ENCODE results near the gene HSP90AB1. TPM values are rescaled to one million over a fixed set of nuclear protein-coding genes. Genes with fewer than 3 reads are reported as not detected.

HSP90AB1 gene
- total and polyA plus RNA-seq, 2 of the 8 experiments (the other 6 are each of a cell fraction or from before 2014, with no cell fraction given): 1,564 to 2,297 TPM

DNA sequence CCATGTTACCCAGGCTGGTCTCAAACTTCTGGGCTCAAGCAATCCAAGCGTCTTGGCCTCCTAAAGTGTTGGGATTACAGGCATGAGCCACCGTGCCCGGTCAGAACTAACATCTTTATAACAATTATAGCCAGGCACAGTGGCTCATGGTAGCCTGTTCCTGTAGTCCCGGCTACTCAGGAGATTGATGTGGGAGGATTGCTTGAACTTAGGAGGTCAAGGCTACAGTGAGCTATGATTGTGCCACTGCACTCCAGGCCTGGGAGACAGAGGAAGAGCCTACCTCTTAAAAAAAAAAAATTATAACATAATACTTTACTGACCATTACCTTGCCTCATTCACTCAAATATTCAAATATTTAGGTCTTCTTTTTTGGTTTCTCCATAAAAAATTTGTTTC is 47.0 kb upstream of the HSP90AB1 start (continued):
- TF ChIP-seq SAP30 (IDR thresholded peaks at IDR 0.05; ENCODE audit: insufficient read depth, insufficient replicate concordance, low read length) (no peak), JUN (IDR thresholded peaks at IDR 0.05; ENCODE audit: low read depth, low read length) (no peak), RNF2 (IDR thresholded peaks at IDR 0.05; ENCODE audit: borderline replicate concordance, low read depth, low read length, missing control alignments, poor library complexity, severe bottlenecking) (no peak)
